GM23338 (cell line): ENCODE results near the gene BAHCC1. TPM values are rescaled to one million over a fixed set of nuclear protein-coding genes. Genes with fewer than 3 reads are reported as not detected.

Source experiments
- ATAC-seq: fragments of 200-7000 bp; cut with Tn5 transposase; 3 replicates; pipeline ENCODE4 v1.9.1; 2020
- DNase-seq: peaks from one replicate; pipeline ENCODE4 v3.0.0-alpha.2; 2015; ENCODE audit warnings: low spot score
- H2AFZ ChIP-seq: fragments of 200-600 bp; sonication (generic); 2 replicates; pipeline ENCODE4 v1.8.0; 2016; ENCODE audit warnings: antibody characterized with exemption, mild to moderate bottlenecking, moderate library complexity
- H3F3A ChIP-seq: fragments of 200-600 bp; sonication (generic); replicated peaks from 2 replicates; pipeline ENCODE4 v1.8.0; 2017; ENCODE audit warnings: antibody characterized with exemption, mixed run types, low read depth
- H3K27ac ChIP-seq: fragments of 200-600 bp; sonication (generic); 2 replicates; pipeline ENCODE4 v1.6.1; 2016; ENCODE audit warnings: low read depth
- H3K27me3 ChIP-seq: fragments of 200-600 bp; sonication (generic); 2 replicates; pipeline ENCODE4 v1.8.0; 2016; ENCODE audit warnings: mild to moderate bottlenecking, mixed run types, moderate library complexity; ENCODE audit not compliant: insufficient read depth
- H3K36me3 ChIP-seq: fragments of 200-600 bp; sonication (generic); 2 replicates; pipeline ENCODE4 v1.8.0; 2016; ENCODE audit warnings: mild to moderate bottlenecking; ENCODE audit not compliant: insufficient read depth
- H3K4me1 ChIP-seq: fragments of 200-600 bp; sonication (generic); 2 replicates; pipeline ENCODE4 v1.8.0; 2016; ENCODE audit warnings: mild to moderate bottlenecking, moderate library complexity; ENCODE audit not compliant: insufficient read depth
- H3K4me2 ChIP-seq: fragments of 200-600 bp; sonication (generic); 2 replicates; pipeline ENCODE4 v1.7.1; 2017; ENCODE audit warnings: mixed run types
- H3K4me3 ChIP-seq: fragments of 200-600 bp; sonication (generic); 2 replicates; pipeline ENCODE4 v1.6.1; 2016; ENCODE audit warnings: mixed run types
- H3K79me2 ChIP-seq: fragments of 200-600 bp; sonication (generic); replicated peaks from 2 replicates; pipeline ENCODE4 v1.8.0; 2017; ENCODE audit warnings: mild to moderate bottlenecking; ENCODE audit not compliant: insufficient read depth
- H3K9me2 ChIP-seq: fragments of 200-600 bp; sonication (generic); 2 replicates; pipeline ENCODE4 v1.8.0; 2017; ENCODE audit not compliant: insufficient read depth
- H4K20me1 ChIP-seq: fragments of 200-600 bp; sonication (generic); replicated peaks from 2 replicates; pipeline ENCODE4 v1.8.0; 2017; ENCODE audit warnings: mild to moderate bottlenecking; ENCODE audit not compliant: insufficient read depth
- H3K27ac Mint-ChIP-seq: 2 replicates; pipeline ENCODE4 v1.8.0; 2020; ENCODE audit warnings: inconsistent platforms, mild to moderate bottlenecking, moderate library complexity, mixed read lengths
- H3K27me3 Mint-ChIP-seq: 3 replicates; pipeline ENCODE4 v1.8.0; 2022; ENCODE audit warnings: low read depth, mild to moderate bottlenecking, moderate library complexity, mixed read lengths, inconsistent platforms; ENCODE audit not compliant: insufficient read depth, poor library complexity
- H3K36me3 Mint-ChIP-seq: 3 replicates; pipeline ENCODE4 v1.8.0; 2021; ENCODE audit warnings: low read depth, mild to moderate bottlenecking, inconsistent platforms, moderate library complexity, mixed read lengths
- H3K4me1 Mint-ChIP-seq: 3 replicates; pipeline ENCODE4 v1.8.0; 2020; ENCODE audit warnings: mild to moderate bottlenecking, inconsistent platforms, mixed read lengths
- H3K4me3 Mint-ChIP-seq: 3 replicates; pipeline ENCODE4 v1.8.0; 2021; ENCODE audit warnings: moderate library complexity, mild to moderate bottlenecking, inconsistent platforms, mixed read lengths
- H3K9me3 Mint-ChIP-seq: 3 replicates; pipeline ENCODE4 v1.8.0; 2020; ENCODE audit warnings: moderate library complexity, mild to moderate bottlenecking, inconsistent platforms, mixed read lengths
- CREB1 ChIP-seq: fragments of 250-450 bp; sonication (Bioruptor Pico); IDR thresholded peaks from 2 replicates; pipeline ENCODE4 v1.5.0; 2020; ENCODE audit warnings: low read depth, mild to moderate bottlenecking, moderate library complexity
- ETS1 ChIP-seq: IDR thresholded peaks from 2 replicates; pipeline ENCODE4 v1.6.1; 2016; ENCODE audit warnings: antibody characterized with exemption
- EZH2 ChIP-seq: fragments of 200-600 bp; sonication (generic); IDR thresholded peaks from one replicate; pipeline ENCODE4 v1.8.0; 2017; ENCODE audit warnings: antibody characterized with exemption, mild to moderate bottlenecking, low read depth; ENCODE audit not compliant: unreplicated experiment
- EZH2phosphoT487 ChIP-seq: fragments of 200-600 bp; sonication (generic); IDR thresholded peaks from one replicate; pipeline ENCODE4 v1.8.1; 2018; ENCODE audit warnings: antibody characterized with exemption; ENCODE audit not compliant: unreplicated experiment
- JUNB ChIP-seq: IDR thresholded peaks from one replicate; pipeline ENCODE4 v1.6.1; 2016; ENCODE audit warnings: antibody characterized with exemption; ENCODE audit not compliant: unreplicated experiment
- NANOG ChIP-seq: IDR thresholded peaks from 2 replicates; pipeline ENCODE4 v1.6.1; 2016; ENCODE audit warnings: antibody characterized with exemption, borderline replicate concordance
- POLR2AphosphoS5 ChIP-seq: IDR thresholded peaks from 2 replicates; pipeline ENCODE4 v1.6.1; 2016; ENCODE audit warnings: antibody characterized with exemption, low read depth
- REST ChIP-seq: IDR thresholded peaks from one replicate; pipeline ENCODE4 v1.6.1; 2018; ENCODE audit warnings: antibody characterized with exemption; ENCODE audit not compliant: unreplicated experiment
- STAT1 ChIP-seq: IDR thresholded peaks from one replicate; pipeline ENCODE4 v1.6.1; 2016; ENCODE audit warnings: antibody characterized with exemption; ENCODE audit not compliant: unreplicated experiment
- ZNF114 ChIP-seq: fragments of 250-450 bp; sonication (Bioruptor Pico); IDR thresholded peaks from 2 replicates; pipeline ENCODE4 v1.5.0; 2020; ENCODE audit warnings: mild to moderate bottlenecking, moderate library complexity
- ZNF331 ChIP-seq: fragments of 250-450 bp; sonication (Bioruptor Pico); IDR thresholded peaks from 2 replicates; pipeline ENCODE4 v1.5.0; 2020; ENCODE audit warnings: low read depth, mild to moderate bottlenecking, moderate library complexity
- polyA plus RNA-seq: library from polyadenylated mRNA; unstranded; fragments of >200 nt; fragmentation: Nextera tagmentation; extraction: Ambion mirVana; gene quantifications from 2 replicates; pipeline ENCODE4 v1.2.1, GENCODE V29; 2016
- total RNA-seq: library from RNA; depleted of rRNA; stranded (reverse); fragments of >200 nt; shearing (Covaris generic); gene quantifications from 2 replicates; pipeline ENCODE4 v1.2.3, GENCODE V29; 2014

The BAHCC1 gene
- total and polyA plus RNA-seq, 2 experiments from 2014 or later, result 0.24 to 1.1 TPM

- no peak overlapping the region for H3K27ac ChIP-seq
- Mint-ChIP-seq H3K4me1 (peaks cover 43% of the 10 kb centered on the region), H3K27ac (no peak overlapping the region), H3K27me3 (peaks cover 85% of the 10 kb centered on the region), H3K36me3 (no peaks in the 10 kb centered on the region; the same call in 2 of the 3 replicates), H3K9me3 (no peaks in the 10 kb centered on the region; the same call in 1 of the 3 replicates), H3K4me3 (no peak overlapping the region; the same call in 2 of the 3 replicates)
- H4K20me1 ChIP-seq, result peaks cover 10% of the 10 kb centered on the region
- H3K27me3 ChIP-seq, result peaks cover 88% of the 10 kb centered on the region
- no peak overlapping the region for H3K4me3 ChIP-seq
- H3K36me3 ChIP-seq, result no peaks in the 10 kb centered on the region
- no peak overlapping the region for H3K4me2 ChIP-seq
- peaks cover 64% of the 10 kb centered on the region for H3K4me1 ChIP-seq
- no peaks in the 10 kb centered on the region for H3K79me2 ChIP-seq
- no peak overlapping the region for H2AFZ ChIP-seq
- ATAC-seq (no peak), DNase-seq (no peak)
- peak; percentile 54 for TF ChIP-seq EZH2
- no peak for TF ChIP-seq CREB1 (CRISPR knock-in tag)
- no peak for TF ChIP-seq JUNB
- H3K9me2 ChIP-seq, result no peaks in the 10 kb centered on the region
- peaks cover 11% of the 10 kb centered on the region; the same call in 1 of the 2 replicates for H3F3A ChIP-seq
Observed at GRCh38 chr17:81390873-81391255, 4.4 kb upstream of the BAHCC1 start.

DNA sequence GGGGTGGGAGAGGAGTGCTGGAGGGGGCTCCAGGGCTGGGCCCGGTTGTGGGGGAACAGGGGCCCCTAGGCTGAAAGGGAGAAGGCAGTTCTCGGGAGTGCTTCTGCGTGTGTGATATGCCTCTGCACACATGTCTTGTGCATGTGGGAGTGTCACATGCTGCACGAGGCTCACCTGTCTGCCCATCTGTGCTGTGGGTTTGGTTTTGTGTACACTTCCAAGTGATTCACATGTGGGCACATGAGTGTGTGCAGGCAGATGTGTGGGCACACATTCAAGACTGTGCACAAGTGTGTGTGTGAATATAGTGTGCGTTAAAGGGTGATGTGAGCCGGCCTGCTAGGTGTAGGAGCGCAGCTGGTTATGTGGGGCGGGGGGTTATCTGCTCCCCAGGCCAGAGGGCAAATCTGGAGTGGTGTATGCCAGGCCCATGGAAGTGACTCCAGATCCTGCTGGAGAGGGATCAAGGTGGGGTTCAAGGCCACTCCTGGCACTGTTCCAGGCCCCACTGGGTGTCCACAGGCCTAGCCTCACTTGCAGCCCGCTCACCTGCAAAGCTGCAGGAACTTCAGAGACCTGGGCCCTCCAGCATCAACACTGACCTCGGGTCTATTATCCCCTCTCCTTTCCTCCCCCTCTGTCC lies 3.8 kb upstream of the BAHCC1 start:
- Mint-ChIP-seq H3K27ac (no peak overlapping the region), H3K36me3 (no peaks in the 10 kb centered on the region; the same call in 2 of the 3 replicates), H3K4me1 (peaks cover 43% of the 10 kb centered on the region), H3K27me3 (peaks cover 80% of the 10 kb centered on the region), H3K9me3 (no peaks in the 10 kb centered on the region; the same call in 1 of the 3 replicates), H3K4me3 (no peak overlapping the region; the same call in 2 of the 3 replicates)
- Histone ChIP-seq H3K4me3 (0 out of 2 replicates have a peak overlapping the region, but pooled peaks have one; percentile 50), H3K79me2 (no peaks in the 10 kb centered on the region), H4K20me1 (peaks cover 10% of the 10 kb centered on the region), H2AFZ (no peak overlapping the region), H3K4me2 (no peak overlapping the region), H3K27ac (no peak overlapping the region), H3K9me2 (no peaks in the 10 kb centered on the region), H3K27me3 (peaks cover 88% of the 10 kb centered on the region), H3F3A (peaks cover 14% of the 10 kb centered on the region; the same call in 1 of the 2 replicates), H3K4me1 (peaks cover 65% of the 10 kb centered on the region), H3K36me3 (no peaks in the 10 kb centered on the region)
- no peak for TF ChIP-seq NANOG
- no peak for TF ChIP-seq POLR2AphosphoS5
- TF ChIP-seq EZH2, result no peak
- no peak for TF ChIP-seq JUNB
- no peak for TF ChIP-seq EZH2phosphoT487
- TF ChIP-seq REST, result no peak
- TF ChIP-seq ZNF331 (CRISPR knock-in tag), result no peak
- no peak for TF ChIP-seq ZNF114 (CRISPR knock-in tag)
- TF ChIP-seq CREB1 (CRISPR knock-in tag), result no peak
- TF ChIP-seq STAT1, result no peak
- TF ChIP-seq ETS1, result no peak
- ATAC-seq (no peak), DNase-seq (no peak)
